GM19467 (cell line): ENCODE measurements around the gene ZNF268.

Experiments used
- ATAC-seq: cut with Tn5 transposase; IDR thresholded peaks from one replicate; pipeline ENCODE4 v1.9.1; 2021; ENCODE audit warnings: mild to moderate bottlenecking, moderate library complexity; ENCODE audit not compliant: unreplicated experiment

Gene ZNF268

GRCh38 chr12:133181238-133181959, at the start of gene ZNF268:
Gene ZNF268 (plus strand): TSS chr12:133181495. CDS start chr12:133181998, 503 bp downstream.
- peak; percentile 92 for ATAC-seq

- no peak for ATAC-seq
Measured at GRCh38 chr12:133135747-133136146, 45.5 kb upstream of the ZNF268 start.

GRCh38 chr12:133145981-133146380, 35.3 kb upstream of the ZNF268 start:
- ATAC-seq, result no peak

DNA sequence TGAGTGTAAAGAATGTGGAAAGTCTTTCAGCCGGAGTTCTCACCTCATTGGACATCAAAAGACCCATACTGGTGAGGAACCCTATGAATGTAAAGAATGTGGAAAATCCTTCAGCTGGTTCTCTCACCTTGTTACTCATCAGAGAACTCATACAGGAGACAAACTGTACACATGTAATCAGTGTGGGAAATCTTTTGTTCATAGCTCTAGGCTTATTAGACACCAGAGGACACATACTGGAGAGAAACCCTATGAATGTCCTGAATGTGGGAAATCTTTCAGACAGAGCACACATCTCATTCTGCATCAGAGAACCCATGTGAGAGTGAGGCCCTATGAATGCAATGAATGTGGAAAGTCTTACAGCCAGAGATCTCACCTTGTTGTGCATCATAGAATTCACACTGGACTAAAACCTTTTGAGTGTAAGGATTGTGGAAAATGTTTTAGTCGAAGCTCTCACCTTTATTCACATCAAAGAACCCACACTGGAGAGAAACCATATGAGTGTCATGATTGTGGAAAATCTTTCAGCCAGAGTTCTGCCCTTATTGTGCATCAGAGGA, 25.1 kb upstream of the ZNF268 start:
- no peak for ATAC-seq

DNA sequence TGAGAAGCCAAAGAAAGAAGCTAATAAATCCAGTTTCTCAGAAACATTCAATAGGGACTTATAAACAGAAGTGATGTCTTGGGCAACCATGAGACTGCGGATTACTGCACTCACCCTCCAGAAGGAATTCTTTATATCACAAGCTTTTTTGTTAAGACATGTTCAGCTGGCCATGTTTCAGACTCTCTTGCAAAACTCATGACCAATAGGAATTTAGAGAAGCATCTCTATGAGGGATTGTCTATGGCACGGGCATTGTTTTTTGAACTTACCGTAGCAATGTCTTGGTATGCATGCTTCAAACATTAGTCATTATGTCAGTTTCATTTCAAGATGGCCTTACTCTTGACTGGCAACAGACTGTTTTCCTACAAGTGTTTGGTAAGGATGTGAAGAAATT, 15.5 kb upstream of the ZNF268 start:
- ATAC-seq, result no peak

- ATAC-seq, result no peak
Measured at GRCh38 chr12:133172491-133172890, 8.8 kb upstream of the ZNF268 start.

GRCh38 chr12:133174901-133175300, 6.4 kb upstream of the ZNF268 start:
- ATAC-seq, result no peak

DNA sequence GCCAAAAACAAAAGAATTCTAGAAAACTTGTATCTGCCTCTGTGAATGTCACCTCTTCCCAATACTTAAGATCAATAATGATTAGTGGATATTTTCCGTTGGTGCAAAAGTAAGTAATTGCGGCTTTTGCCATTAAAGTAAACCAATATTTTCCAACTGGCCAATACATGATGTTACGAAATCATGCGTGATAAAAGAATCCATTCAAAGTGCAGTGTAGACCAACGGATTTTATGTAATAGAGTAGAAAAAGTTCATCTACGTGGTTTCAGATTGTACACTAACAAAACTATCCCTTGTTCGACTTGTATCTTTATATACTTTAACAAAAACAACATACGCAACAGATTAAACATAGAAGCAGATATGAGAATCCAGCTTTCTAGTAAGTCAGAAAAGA, 626 bp upstream of the ZNF268 start:
- no peak for ATAC-seq

GRCh38 chr12:133190176-133190575, 8.9 kb downstream of the ZNF268 start:
- ATAC-seq, result no peak

GRCh38 chr12:133192847-133193246, 11.6 kb downstream of the ZNF268 start:
- no peak for ATAC-seq

DNA sequence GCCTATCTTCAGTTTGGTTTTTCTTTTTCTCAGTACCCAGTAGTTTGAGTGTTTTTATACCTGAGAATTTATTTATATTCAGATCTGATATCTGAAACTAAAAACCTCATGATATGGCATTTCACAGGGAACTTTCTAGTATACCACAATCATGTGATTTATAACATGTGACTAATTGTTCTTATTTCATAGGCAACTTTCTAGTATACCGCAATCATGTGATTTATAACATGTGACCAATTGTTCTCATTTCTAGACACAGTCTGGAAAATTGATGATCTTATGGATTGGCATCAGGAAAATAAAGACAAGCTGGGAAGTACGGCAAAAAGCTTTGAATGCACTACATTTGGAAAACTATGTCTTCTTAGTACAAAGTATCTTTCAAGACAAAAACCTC, 20.6 kb downstream of the ZNF268 start:
- no peak for ATAC-seq

- no peak for ATAC-seq
Measured at GRCh38 chr12:133202493-133203343, 21.4 kb downstream of the ZNF268 start.

DNA sequence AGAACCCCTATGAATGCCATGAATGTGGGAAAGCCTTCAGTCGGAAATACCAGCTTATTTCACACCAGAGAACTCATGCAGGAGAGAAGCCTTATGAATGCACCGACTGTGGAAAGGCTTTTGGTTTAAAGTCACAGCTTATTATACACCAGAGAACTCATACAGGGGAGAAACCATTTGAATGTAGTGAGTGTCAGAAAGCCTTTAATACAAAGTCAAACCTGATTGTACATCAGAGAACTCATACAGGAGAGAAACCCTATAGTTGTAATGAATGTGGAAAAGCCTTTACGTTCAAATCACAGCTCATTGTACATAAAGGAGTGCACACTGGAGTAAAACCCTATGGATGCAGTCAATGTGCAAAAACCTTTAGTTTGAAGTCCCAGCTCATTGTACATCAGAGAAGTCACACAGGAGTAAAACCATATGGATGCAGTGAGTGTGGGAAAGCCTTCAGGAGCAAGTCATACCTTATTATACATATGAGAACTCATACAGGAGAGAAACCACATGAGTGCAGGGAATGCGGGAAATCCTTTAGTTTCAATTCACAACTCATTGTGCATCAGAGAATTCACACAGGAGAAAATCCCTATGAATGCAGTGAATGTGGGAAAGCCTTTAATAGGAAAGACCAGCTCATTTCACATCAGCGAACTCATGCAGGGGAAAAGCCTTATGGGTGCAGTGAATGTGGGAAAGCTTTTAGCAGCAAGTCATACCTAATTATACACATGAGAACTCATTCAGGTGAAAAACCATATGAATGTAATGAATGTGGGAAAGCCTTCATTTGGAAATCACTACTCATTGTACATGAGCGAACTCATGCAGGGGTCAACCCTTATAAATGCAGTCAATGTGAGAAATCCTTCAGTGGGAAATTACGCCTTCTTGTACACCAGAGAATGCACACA, 22.3 kb downstream of the ZNF268 start:
- ATAC-seq, result no peak

- no peak for ATAC-seq
Measured at GRCh38 chr12:133204264-133204603, 22.9 kb downstream of the ZNF268 start.

GRCh38 chr12:133206390-133206789, 25.1 kb downstream of the ZNF268 start:
- no peak for ATAC-seq

DNA sequence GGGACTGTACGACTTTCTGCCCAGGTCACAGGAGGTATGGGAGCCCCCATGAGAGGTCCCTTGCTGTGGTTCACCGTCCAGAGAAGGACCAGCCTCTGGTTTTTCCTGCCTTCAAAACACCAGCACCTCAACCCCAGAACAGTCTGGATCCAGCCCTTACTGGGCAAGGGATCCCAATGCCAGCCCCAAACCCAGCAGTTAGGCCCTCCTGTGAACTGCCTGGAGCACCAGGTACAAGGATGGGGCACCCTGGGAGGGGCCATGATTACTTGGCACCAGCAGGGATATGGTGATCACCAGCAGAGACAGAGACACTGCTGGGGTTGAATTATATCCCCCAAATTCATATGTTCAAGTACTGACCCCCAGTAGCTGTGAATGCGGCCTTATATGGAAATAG, 34.4 kb downstream of the ZNF268 start:
- ATAC-seq, result no peak

DNA sequence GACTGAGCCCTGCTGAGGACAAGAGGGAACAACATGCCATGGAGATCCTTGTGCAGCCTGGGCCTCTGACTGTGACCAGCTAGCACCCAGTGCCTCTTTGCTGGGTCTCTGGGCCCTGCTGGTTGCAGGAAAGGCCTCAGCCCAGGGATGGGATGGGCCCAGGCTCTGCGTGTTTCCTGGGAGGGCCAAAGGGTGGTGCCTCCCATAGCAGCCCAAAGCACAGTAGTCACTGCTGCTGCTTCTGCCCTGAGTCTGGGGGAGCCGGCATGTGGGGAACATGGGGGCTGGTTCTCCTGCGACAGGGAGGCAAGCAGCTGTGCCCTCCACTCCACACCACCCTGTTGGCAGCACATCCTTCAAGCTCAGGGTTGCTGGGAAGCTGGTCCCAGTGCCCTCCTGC, 35.9 kb downstream of the ZNF268 start:
- ATAC-seq, result no peak

DNA sequence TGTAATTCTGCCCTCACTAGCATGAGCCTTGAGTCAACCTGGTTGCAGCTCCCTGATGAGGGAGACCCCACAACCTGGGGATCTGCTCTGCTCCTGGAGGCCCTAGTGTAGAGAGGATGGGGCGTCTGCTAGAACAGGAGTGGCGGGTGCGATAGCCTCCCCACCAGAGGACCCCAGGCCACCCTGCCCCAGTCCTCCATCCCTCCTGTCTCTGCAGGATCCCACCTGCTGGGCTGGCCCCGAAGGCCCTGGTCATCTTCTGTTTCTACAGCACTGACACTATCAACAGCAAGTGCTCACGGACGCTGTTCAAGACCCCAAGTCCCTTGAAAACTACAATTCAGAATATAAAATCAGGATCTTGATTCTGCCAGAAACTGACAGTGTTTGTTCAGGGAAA, 39.2 kb downstream of the ZNF268 start:
- ATAC-seq, result no peak

DNA sequence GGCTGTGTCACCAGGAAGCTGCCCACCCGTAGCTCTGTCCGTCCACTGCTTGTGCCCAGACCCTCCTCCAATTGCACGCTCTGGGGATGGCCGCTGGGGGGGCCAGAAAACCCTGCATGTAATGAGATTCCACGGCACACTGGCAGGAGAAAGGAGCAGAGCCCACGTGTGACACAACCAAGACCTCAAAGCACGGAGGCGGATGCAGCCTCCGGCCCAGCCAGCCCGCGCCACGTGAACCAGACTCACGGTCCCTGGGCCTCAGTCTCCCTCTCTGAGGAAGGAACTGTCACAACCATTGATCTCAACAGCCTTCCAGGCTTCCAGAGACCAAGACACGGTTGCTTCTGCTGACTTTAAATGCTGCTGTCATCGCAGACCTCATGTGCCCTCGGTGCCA, 39.9 kb downstream of the ZNF268 start:
- ATAC-seq, result no peak

GRCh38 chr12:133222211-133222610, 40.9 kb downstream of the ZNF268 start:
- ATAC-seq, result no peak

DNA sequence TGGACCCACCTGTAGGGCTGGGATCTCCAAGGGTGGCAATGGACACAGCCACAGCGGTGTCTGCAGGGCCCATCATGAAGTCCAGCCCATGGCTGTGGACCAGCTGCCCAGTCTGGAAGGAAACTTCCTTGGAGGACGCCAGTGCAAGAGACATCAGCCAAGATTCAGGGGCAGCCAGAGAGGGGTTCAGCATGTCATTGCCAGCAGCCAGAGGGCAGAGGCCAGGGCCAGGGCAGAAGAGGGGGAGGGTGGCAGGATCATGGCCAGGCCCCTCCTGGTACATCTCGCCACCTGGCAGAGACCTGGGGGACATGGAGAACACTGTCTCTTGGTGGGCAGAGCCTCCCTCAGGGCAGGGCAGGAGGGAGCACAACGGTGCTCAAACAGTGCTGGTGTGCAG, 44.2 kb downstream of the ZNF268 start:
- no peak for ATAC-seq
